ENCODE measurements around the gene GRK6. TPM values are rescaled to one million over a fixed set of nuclear protein-coding genes. Genes with fewer than 3 reads are reported as not detected.

GRK6 gene
- total RNA-seq, 4 donors from 2014 or later: 20.7 to 42.3 (median 31.5) TPM

GRCh38 chr5:177387405-177387804 lies 39.1 kb upstream of the GRK6 start:
- no peak overlapping the region for H3K4me3 ChIP-seq
- WGBS, 2 donors (ENCODE audit: low coverage in 1 of 2): 76 to 88% methylated on average over 6 of the region's 14 CpGs
- TF ChIP-seq POLR2AphosphoS5 (IDR thresholded peaks at IDR 0.05) (no peak), EP300 (IDR thresholded peaks at IDR 0.05) (no peak), CTCF (IDR thresholded peaks at IDR 0.05) (no peak), POLR2A (IDR thresholded peaks at IDR 0.05) (no peak)
- no peak overlapping the region for H3K27ac ChIP-seq
- H3K27me3 ChIP-seq: peaks cover 51% of the 10 kb centered on the region
- ATAC-seq: no peak
- no peaks in the 10 kb centered on the region for H3K9me3 ChIP-seq
- H3K4me1 ChIP-seq: peaks cover 0 to 22% (median 5%) of the 10 kb centered on the region in 3 donors
- H3K36me3 ChIP-seq: no peaks in the 10 kb centered on the region

GRCh38 chr5:177388521-177389052 lies 37.9 kb upstream of the GRK6 start:
- Histone ChIP-seq H3K4me1 (peaks cover 0 to 16% (median 5%) of the 10 kb centered on the region in 3 donors), H3K27ac (no peak overlapping the region), H3K27me3 (peaks cover 51% of the 10 kb centered on the region), H3K9me3 (no peaks in the 10 kb centered on the region), H3K4me3 (no peak overlapping the region), H3K36me3 (no peaks in the 10 kb centered on the region)
- 81 to 93% methylated on average over 5 to 6 of the region's 10 CpGs for WGBS, 2 donors (ENCODE audit: low coverage in 1 of 2)
- TF ChIP-seq POLR2AphosphoS5 (IDR thresholded peaks at IDR 0.05): no peak
- TF ChIP-seq EP300 (IDR thresholded peaks at IDR 0.05): no peak
- TF ChIP-seq CTCF (IDR thresholded peaks at IDR 0.05): no peak
- TF ChIP-seq POLR2A (IDR thresholded peaks at IDR 0.05): no peak
- ATAC-seq: no peak

GRCh38 chr5:177389241-177390169 lies 37.0 kb upstream of the GRK6 start:
- H3K36me3 ChIP-seq: no peaks in the 10 kb centered on the region
- WGBS, 2 donors (ENCODE audit: low coverage in 1 of 2): 30 to 43% methylated on average over 12 to 15 of the region's 21 CpGs
- H3K9me3 ChIP-seq: no peaks in the 10 kb centered on the region
- peaks cover 0 to 16% (median 5%) of the 10 kb centered on the region in 3 donors for H3K4me1 ChIP-seq
- ATAC-seq: peak; percentile 29
- no peak for TF ChIP-seq POLR2AphosphoS5 (IDR thresholded peaks at IDR 0.05)
- TF ChIP-seq CTCF (IDR thresholded peaks at IDR 0.05): no peak
- no peak for TF ChIP-seq EP300 (IDR thresholded peaks at IDR 0.05)
- TF ChIP-seq POLR2A (IDR thresholded peaks at IDR 0.05): no peak
- H3K4me3 ChIP-seq: no peak overlapping the region
- H3K27ac ChIP-seq: peak overlapping the region in 2 of 4 donors; percentile 20 to 51
- peaks cover 42% of the 10 kb centered on the region for H3K27me3 ChIP-seq

- peak overlapping the region in 1 of 4 donors; percentile 20 for H3K27ac ChIP-seq
- H3K4me1 ChIP-seq: peaks cover 0 to 16% (median 5%) of the 10 kb centered on the region in 3 donors
- no peaks in the 10 kb centered on the region for H3K36me3 ChIP-seq
- no peak overlapping the region for H3K4me3 ChIP-seq
- no peak for TF ChIP-seq EP300 (IDR thresholded peaks at IDR 0.05)
- peak in 3 of 4 experiments; percentile 97 to 99 (median 98) for TF ChIP-seq CTCF (IDR thresholded peaks at IDR 0.05)
- TF ChIP-seq POLR2A (IDR thresholded peaks at IDR 0.05): no peak
- no peaks in the 10 kb centered on the region for H3K9me3 ChIP-seq
- 15 to 17% methylated on average over 4 to 7 of the region's 13 CpGs for WGBS, 2 donors (ENCODE audit: low coverage in 1 of 2)
- peak; percentile 75 for ATAC-seq
- peaks cover 42% of the 10 kb centered on the region for H3K27me3 ChIP-seq
Measured at GRCh38 chr5:177390363-177391300, 35.8 kb upstream of the GRK6 start.
